ENCODE results near the gene ITM2C.

ITM2C gene

GRCh38 chr2:230889911-230890601 lies 25.3 kb downstream of the ITM2C start:
- H3K27ac ChIP-seq = no peak overlapping the region
- TF ChIP-seq ZFX (IDR thresholded peaks at IDR 0.05) (no peak), CTCF (conservative IDR thresholded peaks at IDR 0.05) (no peak)

GRCh38 chr2:230890646-230891045 lies 25.9 kb downstream of the ITM2C start:
- no peak overlapping the region for H3K27ac ChIP-seq
- TF ChIP-seq CTCF (conservative IDR thresholded peaks at IDR 0.05) = no peak
- no peak for TF ChIP-seq ZFX (IDR thresholded peaks at IDR 0.05)

DNA sequence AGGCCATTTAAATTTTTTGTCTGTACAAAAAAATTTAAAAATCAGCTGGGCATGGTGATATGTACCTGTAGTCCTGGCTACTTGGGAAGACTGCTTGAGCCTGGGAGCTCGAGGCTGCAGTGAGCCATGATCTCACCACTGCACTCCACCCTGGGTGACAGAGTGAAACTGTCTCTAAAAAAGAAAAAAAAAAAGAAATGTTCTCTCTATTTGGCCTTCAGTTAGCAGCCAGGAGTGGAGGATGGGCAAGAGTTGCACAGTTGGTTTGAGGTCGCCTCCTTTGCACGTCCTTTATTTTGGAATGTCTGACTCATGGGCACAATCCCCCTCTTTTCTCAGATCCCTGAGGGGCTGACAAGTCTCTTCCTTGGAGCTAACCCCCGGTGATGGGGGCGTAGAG lies 26.3 kb downstream of the ITM2C start:
- TF ChIP-seq ZFX (IDR thresholded peaks at IDR 0.05) (no peak), CTCF (conservative IDR thresholded peaks at IDR 0.05) (no peak)
- H3K27ac ChIP-seq = no peak overlapping the region

GRCh38 chr2:230891509-230891908 lies 26.8 kb downstream of the ITM2C start:
- no peak for TF ChIP-seq CTCF (conservative IDR thresholded peaks at IDR 0.05)
- TF ChIP-seq ZFX (IDR thresholded peaks at IDR 0.05) = no peak
- no peak overlapping the region for H3K27ac ChIP-seq

DNA sequence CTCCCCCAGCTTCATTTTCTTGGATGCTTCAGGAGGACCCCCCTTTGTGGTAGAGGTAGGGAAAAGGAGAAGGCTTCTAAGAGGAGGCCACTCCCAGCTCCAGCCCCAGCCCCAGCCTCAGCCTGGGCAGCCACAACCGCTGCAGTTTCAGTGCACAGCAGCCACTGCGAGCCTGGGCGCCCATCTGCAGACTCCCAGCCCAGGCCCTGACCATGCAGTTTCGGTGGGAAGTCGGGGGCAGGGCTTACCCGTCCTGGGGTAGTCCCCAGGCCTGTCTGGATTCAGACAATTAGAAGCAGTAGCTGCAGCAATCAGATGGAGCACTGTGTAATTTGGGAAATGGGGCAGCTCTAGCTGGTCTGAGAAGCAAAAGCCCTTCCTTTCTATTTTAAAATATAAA lies 28.6 kb downstream of the ITM2C start:
- no peak overlapping the region for H3K27ac ChIP-seq
- TF ChIP-seq CTCF (conservative IDR thresholded peaks at IDR 0.05) (no peak), ZFX (IDR thresholded peaks at IDR 0.05) (no peak)

DNA sequence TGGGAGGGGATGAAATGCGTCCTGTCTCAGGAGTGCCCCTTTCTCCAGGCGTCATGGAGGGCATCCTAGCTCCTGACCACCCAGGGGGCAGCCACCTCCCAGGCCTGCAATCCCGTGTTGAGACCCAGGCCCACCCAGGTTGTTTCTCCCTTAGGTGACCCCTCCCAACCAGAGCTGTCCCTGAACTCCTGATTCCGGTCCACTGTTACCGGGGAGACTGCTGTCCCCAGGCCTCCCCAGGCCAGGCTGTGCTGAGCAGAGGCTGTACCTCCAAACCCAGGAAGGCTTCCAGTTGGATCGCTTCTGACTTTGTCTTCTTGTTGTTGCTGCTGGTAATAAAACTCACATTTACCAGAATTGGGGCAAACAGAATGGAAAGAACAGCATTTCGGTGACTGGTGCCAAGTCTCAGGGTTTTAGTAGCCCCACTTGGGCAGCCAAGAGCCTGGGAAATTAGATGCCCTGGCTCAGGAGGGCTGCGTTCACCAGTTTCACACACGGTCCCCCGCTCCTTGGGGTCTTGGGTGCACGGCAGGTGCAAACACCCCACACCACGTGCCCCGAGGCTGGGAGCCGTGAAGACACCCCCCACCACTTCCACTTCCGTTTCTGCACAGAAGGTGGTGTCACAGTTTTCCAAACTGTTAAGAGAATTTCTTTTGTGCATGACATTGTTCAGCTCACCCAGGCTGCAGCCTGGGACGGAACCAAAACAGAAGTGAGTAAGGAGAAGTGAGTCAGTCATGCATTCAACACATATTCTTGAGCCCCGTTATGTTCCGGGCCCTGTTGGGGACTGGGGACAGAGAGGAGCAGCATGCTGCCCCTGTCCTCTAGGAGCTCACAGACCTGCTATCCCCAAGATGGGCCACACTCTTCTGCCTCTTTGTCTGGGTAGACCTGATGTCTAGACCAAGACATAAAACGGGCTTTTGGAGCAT lies 29.4 kb downstream of the ITM2C start:
- no peak for TF ChIP-seq CTCF (conservative IDR thresholded peaks at IDR 0.05)
- TF ChIP-seq ZFX (IDR thresholded peaks at IDR 0.05) = no peak

More for the DNA sequence above, 29.4 kb downstream of the ITM2C start:
- H3K27ac ChIP-seq = no peak overlapping the region
